ENCODE results near the gene TMEM243. TPM values are rescaled to one million over a fixed set of nuclear protein-coding genes. Genes with fewer than 3 reads are reported as not detected.

TMEM243 gene
- total RNA-seq, 1 experiment from 2014 or later: 24.2 TPM

DNA sequence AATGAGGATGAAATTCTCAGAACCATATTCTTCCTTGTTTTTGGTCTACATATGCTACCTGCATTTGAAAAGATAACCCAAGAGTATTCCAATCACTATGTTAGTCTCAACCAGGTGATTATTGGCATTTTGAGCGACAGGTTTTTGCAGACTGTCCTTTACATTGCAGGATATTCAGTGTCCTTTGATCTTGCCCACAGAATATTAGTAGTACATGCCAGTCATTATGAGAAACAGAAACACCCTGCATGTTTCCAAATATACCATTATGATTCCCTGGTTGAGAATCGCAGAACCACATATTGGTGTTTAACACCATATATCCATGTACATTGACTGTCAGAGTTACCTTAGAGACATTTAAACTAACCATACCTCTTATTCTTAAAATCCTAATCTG is 30.6 kb downstream of the TMEM243 start:
- CTCF ChIA-PET: no interaction called here
- peaks cover 61% of the 10 kb centered on the region for H3K36me3 Mint-ChIP-seq (ENCODE audit: insufficient read depth, unreplicated experiment)
- no peaks in the 10 kb centered on the region for H3K9me3 Mint-ChIP-seq (ENCODE audit: unreplicated experiment)
- intact Hi-C loops (cut with micrococcal nuclease; ENCODE audit: unreplicated experiment): no loop called here
- H3K27ac Mint-ChIP-seq (ENCODE audit: unreplicated experiment): no peak overlapping the region
- DNase-seq: no peak
- POLR2A ChIA-PET: no interaction called here
- H3K4me3 Mint-ChIP-seq (ENCODE audit: unreplicated experiment): no peak overlapping the region
- no TSS peak for BruUV-seq (replicated peaks)
- TF ChIP-seq, protein P1, sequence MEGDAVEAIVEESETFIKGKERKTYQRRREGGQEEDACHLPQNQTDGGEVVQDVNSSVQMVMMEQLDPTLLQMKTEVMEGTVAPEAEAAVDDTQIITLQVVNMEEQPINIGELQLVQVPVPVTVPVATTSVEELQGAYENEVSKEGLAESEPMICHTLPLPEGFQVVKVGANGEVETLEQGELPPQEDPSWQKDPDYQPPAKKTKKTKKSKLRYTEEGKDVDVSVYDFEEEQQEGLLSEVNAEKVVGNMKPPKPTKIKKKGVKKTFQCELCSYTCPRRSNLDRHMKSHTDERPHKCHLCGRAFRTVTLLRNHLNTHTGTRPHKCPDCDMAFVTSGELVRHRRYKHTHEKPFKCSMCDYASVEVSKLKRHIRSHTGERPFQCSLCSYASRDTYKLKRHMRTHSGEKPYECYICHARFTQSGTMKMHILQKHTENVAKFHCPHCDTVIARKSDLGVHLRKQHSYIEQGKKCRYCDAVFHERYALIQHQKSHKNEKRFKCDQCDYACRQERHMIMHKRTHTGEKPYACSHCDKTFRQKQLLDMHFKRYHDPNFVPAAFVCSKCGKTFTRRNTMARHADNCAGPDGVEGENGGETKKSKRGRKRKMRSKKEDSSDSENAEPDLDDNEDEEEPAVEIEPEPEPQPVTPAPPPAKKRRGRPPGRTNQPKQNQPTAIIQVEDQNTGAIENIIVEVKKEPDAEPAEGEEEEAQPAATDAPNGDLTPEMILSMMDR (IDR thresholded peaks at IDR 0.05; ENCODE audit: insufficient read depth in 1 of 2, low read depth in 1 of 2, low read length in 1 of 2, severe bottlenecking in 1 of 2, unreplicated experiment in 1 of 2): no peak
- H3K4me1 Mint-ChIP-seq (ENCODE audit: low read depth, unreplicated experiment): no peaks in the 10 kb centered on the region
- no peaks in the 10 kb centered on the region for H3K9me3 ChIP-seq
- peaks cover 5% of the 10 kb centered on the region for H3K36me3 ChIP-seq (ENCODE audit: control insufficient read depth, insufficient read depth, low read length)
- no peaks in the 10 kb centered on the region for H3K27me3 Mint-ChIP-seq (ENCODE audit: insufficient read depth, unreplicated experiment)
- H3K4me1 ChIP-seq: no peaks in the 10 kb centered on the region
- no peak overlapping the region for H3K4me3 ChIP-seq (ENCODE audit: low read depth, low read length)
- no peaks in the 10 kb centered on the region for H3K27me3 ChIP-seq (replicated peaks; ENCODE audit: control insufficient read depth, insufficient read depth, low read length)

DNA sequence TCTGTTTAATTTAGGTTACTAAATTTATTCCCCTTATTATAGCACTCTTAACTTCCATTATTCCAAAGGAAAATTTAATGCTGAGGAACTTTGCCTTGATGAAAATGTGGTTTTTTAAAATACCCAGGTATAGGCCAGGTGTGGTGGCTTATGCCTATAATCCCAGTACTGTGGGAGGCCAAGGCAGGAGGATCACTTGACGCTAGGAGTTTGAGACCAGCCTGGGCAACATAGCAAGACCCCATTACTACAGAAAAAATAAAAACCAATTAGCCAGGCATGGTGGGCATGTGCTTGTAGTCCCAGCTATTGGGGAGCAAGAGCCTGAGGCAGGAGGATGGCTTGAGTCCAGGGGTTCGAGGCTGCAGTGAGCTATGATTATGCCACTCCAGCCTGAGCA is 32.4 kb downstream of the TMEM243 start:
- Histone ChIP-seq H3K4me3 (ENCODE audit: low read depth, low read length) (no peak overlapping the region), H3K4me1 (no peaks in the 10 kb centered on the region), H3K36me3 (ENCODE audit: control insufficient read depth, insufficient read depth, low read length) (peaks cover 3% of the 10 kb centered on the region), H3K9me3 (no peaks in the 10 kb centered on the region), H3K27me3 (replicated peaks; ENCODE audit: control insufficient read depth, insufficient read depth, low read length) (no peaks in the 10 kb centered on the region)
- Mint-ChIP-seq H3K27me3 (ENCODE audit: insufficient read depth, unreplicated experiment) (no peaks in the 10 kb centered on the region), H3K27ac (ENCODE audit: unreplicated experiment) (no peak overlapping the region), H3K4me1 (ENCODE audit: low read depth, unreplicated experiment) (no peaks in the 10 kb centered on the region), H3K36me3 (ENCODE audit: insufficient read depth, unreplicated experiment) (peaks cover 61% of the 10 kb centered on the region), H3K4me3 (ENCODE audit: unreplicated experiment) (no peak overlapping the region), H3K9me3 (ENCODE audit: unreplicated experiment) (no peaks in the 10 kb centered on the region)
- TF ChIP-seq, protein P1 (IDR thresholded peaks at IDR 0.05; ENCODE audit: insufficient read depth in 1 of 2, low read depth in 1 of 2, low read length in 1 of 2, severe bottlenecking in 1 of 2, unreplicated experiment in 1 of 2): no peak
- POLR2A ChIA-PET: interaction anchor here (1.1 kb wide), 1 partner anchor 34 kb away, joined by 3 read pairs; the partner anchor contains the start of gene DMTF1
- intact Hi-C loops (cut with micrococcal nuclease; ENCODE audit: unreplicated experiment): no loop called here
- BruUV-seq (replicated peaks): no TSS peak
- CTCF ChIA-PET: no interaction called here
- no peak for DNase-seq

DNA sequence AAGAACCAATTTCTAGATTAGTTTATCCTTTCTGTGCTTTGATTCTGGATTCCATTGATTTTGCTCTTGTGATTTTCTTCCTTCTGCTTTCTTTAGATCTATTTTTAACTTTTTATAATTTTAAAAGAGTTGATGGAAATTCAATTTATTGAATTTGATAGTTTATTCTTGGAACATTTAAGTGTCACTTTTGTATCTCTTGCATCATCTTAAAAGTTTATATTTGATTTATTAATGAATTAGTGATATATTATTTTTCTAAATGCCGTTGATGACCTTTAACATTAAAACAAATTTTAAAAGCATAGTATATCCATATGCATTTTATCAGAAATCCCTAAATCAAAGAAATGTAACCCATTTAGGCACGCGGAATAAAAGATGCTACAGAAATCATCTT is 40.4 kb downstream of the TMEM243 start:
- Mint-ChIP-seq H3K27ac (ENCODE audit: unreplicated experiment) (no peak overlapping the region), H3K9me3 (ENCODE audit: unreplicated experiment) (no peaks in the 10 kb centered on the region), H3K4me3 (ENCODE audit: unreplicated experiment) (no peak overlapping the region), H3K27me3 (ENCODE audit: insufficient read depth, unreplicated experiment) (no peaks in the 10 kb centered on the region), H3K36me3 (ENCODE audit: insufficient read depth, unreplicated experiment) (peaks cover 72% of the 10 kb centered on the region), H3K4me1 (ENCODE audit: low read depth, unreplicated experiment) (peaks cover 7% of the 10 kb centered on the region)
- intact Hi-C loops (cut with micrococcal nuclease; ENCODE audit: unreplicated experiment): no loop called here
- POLR2A ChIA-PET: no interaction called here
- BruUV-seq (replicated peaks): no TSS peak
- TF ChIP-seq, protein P1 (IDR thresholded peaks at IDR 0.05; ENCODE audit: insufficient read depth in 1 of 2, low read depth in 1 of 2, low read length in 1 of 2, severe bottlenecking in 1 of 2, unreplicated experiment in 1 of 2): no peak
- CTCF ChIA-PET: no interaction called here
- Histone ChIP-seq H3K27me3 (replicated peaks; ENCODE audit: control insufficient read depth, insufficient read depth, low read length) (no peaks in the 10 kb centered on the region), H3K4me1 (peaks cover 10% of the 10 kb centered on the region), H3K36me3 (ENCODE audit: control insufficient read depth, insufficient read depth, low read length) (no peaks in the 10 kb centered on the region; the same call in 1 of the 2 replicates), H3K4me3 (ENCODE audit: low read depth, low read length) (no peak overlapping the region), H3K9me3 (no peaks in the 10 kb centered on the region)
- no peak for DNase-seq
